ENCODE data around the gene SRRM1. TPM values are rescaled to one million over a fixed set of nuclear protein-coding genes. Genes with fewer than 3 reads are reported as not detected.

Gene SRRM1
- total RNA-seq, 1 donor = 74.3 TPM

DNA sequence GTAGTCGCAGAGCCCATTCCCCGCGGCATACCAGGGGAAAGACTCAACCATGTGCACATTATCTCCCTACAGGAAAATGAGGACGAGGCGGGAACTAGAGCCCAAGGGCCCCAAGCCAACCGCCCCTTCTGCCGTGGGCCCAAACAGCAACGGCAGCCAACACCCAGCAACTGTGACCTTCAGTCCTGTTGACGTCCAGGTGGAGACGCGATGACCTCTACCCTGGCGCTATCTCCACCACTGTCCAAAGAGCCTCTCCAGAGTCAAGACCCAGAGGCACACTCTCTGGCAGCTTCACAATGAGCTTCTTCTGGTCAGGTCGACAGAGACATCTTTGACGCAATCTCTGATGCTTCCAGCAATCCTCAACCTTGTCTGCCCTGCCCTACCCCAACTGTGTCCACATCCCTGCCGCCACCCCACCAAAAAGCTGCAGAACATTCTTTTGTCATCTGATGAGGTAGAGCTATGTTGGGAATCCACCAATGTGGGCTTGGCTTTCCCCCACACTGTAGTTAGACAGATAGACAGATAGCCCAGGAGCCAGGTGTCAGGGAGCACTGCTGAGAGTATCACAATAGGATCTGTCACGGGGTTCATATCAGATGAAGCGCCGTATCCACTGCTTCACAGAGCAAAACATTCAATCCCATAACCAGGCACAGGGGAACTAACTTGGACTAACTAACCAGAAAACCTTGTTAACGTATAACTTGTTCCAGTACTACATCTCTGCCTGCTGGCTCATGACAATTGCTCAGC is 37.4 kb upstream of the SRRM1 start:
- TF ChIP-seq, protein P1, sequence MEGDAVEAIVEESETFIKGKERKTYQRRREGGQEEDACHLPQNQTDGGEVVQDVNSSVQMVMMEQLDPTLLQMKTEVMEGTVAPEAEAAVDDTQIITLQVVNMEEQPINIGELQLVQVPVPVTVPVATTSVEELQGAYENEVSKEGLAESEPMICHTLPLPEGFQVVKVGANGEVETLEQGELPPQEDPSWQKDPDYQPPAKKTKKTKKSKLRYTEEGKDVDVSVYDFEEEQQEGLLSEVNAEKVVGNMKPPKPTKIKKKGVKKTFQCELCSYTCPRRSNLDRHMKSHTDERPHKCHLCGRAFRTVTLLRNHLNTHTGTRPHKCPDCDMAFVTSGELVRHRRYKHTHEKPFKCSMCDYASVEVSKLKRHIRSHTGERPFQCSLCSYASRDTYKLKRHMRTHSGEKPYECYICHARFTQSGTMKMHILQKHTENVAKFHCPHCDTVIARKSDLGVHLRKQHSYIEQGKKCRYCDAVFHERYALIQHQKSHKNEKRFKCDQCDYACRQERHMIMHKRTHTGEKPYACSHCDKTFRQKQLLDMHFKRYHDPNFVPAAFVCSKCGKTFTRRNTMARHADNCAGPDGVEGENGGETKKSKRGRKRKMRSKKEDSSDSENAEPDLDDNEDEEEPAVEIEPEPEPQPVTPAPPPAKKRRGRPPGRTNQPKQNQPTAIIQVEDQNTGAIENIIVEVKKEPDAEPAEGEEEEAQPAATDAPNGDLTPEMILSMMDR (IDR thresholded peaks at IDR 0.05; ENCODE audit: insufficient read depth, low read length) = no peak
- H3K4me3 ChIP-seq (ENCODE audit: low read depth, low read length) = no peak overlapping the region
- DNase-seq (ENCODE audit: low read depth) = no peak

DNA sequence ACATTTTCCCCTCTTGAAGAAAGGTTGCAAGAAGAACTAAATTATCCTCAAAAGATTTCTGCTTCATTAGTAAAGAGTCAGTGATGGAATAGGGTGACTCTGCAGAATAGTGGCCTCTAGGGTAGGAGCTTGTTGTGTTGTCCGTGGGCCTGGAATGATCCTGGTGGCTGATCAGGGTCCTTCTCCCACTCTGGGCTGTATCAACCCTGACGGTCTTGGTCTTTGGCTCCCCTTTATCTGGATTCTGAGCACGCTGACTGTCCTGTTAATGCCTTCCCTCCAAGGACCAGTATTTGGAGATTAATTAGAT is 36.9 kb upstream of the SRRM1 start:
- TF ChIP-seq, protein P1 (IDR thresholded peaks at IDR 0.05; ENCODE audit: insufficient read depth, low read length) = no peak
- no peak overlapping the region for H3K4me3 ChIP-seq (ENCODE audit: low read depth, low read length)
- no peak for DNase-seq (ENCODE audit: low read depth)

DNA sequence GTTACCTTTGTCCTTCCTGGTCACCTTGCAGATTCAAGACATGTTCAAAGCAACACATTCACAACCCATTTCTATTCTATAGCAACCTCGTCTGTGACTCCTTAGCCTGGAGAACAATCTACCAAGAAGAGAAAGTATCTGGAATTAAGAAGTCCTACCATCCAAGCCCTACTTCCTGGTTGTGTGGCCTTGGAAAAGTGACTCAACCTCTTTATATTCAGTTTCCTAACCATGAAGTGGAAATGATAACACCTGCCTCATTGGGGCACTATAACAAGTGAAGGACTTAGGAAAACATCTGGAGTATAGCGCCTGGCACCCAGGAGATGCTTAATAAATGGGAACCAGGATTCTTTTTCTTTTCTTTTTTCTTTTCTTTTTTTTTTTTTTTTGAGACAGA is 36.5 kb upstream of the SRRM1 start:
- DNase-seq (ENCODE audit: low read depth) = no peak
- no peak overlapping the region for H3K4me3 ChIP-seq (ENCODE audit: low read depth, low read length)
- TF ChIP-seq, protein P1 (IDR thresholded peaks at IDR 0.05; ENCODE audit: insufficient read depth, low read length) = no peak

DNA sequence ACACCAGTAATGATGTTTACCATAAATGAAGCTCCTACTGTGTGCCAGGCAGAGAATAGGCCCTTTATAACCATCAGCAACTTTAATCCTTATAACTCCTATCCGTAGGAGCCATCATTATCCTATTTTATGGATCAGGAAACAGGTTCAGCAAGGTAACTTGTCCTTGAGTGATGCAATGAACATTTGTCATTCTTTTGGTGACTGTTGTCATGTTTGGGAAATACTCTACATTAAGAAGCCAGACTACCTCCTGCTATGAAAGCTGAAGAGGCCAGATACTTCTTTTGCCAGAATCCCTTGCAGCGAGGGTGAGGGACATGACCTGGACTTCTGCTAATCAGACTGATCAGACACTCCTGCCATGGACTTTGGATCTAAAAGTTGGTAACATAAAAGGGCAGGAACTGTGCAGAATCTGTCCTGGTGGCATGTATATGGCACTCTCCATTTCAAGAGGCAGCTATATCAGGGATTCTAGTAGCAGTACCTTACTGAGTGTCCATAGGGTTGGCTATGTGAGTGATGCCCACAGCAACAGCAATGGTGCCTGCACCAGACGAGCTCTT is 33.1 kb upstream of the SRRM1 start:
- TF ChIP-seq, protein P1 (IDR thresholded peaks at IDR 0.05; ENCODE audit: insufficient read depth, low read length) = no peak
- DNase-seq (ENCODE audit: low read depth) = no peak
- no peak overlapping the region for H3K4me3 ChIP-seq (ENCODE audit: low read depth, low read length)

DNA sequence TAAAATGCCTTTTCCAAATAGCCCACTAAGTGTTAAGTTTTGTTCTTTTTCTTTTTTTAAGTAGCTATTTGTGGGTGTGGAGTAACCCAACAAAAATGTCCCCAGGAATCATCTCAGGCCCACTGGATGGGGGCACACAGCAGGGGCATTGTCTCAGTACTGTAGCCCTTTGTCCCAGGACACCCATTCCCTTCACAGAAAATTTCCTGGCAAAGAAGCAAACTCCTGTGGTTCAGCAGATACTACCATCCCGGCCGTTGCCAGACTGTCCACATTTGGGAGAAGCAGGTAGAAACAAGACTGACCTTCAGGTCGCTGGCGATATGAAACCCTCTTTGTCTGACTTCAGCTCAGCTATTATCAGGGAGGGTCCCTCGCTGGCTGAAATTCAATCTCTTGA is 23.7 kb upstream of the SRRM1 start:
- TF ChIP-seq, protein P1 (IDR thresholded peaks at IDR 0.05; ENCODE audit: insufficient read depth, low read length) = no peak
- DNase-seq (ENCODE audit: low read depth) = no peak
- H3K4me3 ChIP-seq (ENCODE audit: low read depth, low read length) = no peak overlapping the region

DNA sequence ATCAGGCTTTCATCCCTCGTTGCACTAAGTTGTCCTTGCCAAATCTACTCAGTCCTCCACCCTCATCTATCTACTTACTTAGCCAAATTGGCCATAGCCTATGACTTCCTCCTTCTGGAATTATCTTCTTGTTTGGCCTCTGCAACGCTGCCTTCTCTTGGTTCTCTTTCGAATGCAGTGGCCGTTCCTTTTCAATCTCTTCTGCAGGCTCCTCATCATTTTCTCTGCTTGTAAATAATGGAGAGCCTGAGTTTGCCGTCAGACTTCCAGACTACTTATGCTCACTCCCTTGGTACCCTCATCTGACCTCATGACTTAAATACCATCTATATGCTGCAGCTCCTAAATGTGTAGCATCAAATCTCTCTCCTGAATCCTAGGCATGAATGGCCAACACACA is 22.4 kb upstream of the SRRM1 start:
- no peak overlapping the region for H3K4me3 ChIP-seq (ENCODE audit: low read depth, low read length)
- TF ChIP-seq, protein P1 (IDR thresholded peaks at IDR 0.05; ENCODE audit: insufficient read depth, low read length) = no peak
- no peak for DNase-seq (ENCODE audit: low read depth)

DNA sequence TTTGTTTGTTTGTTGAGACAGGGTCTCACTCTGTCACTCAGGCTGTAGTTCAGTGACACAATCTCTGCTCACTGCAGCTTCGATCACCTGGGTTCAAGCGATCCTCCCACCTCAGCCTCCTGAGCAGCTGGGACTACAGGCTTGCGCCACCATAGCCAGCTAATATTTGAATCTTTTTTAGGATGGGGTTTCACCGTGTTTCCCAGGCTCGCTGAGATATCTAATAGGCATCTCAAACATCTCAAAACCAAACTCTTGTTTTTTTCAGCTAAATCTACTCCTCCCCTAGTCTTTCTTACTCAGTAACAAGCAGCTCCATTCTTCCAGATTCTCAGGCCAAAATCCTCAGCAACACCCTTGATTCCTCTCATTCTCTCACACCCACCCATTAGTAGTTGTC is 22.0 kb upstream of the SRRM1 start:
- H3K4me3 ChIP-seq (ENCODE audit: low read depth, low read length) = no peak overlapping the region
- no peak for DNase-seq (ENCODE audit: low read depth)
- TF ChIP-seq, protein P1 (IDR thresholded peaks at IDR 0.05; ENCODE audit: insufficient read depth, low read length) = no peak
